LHCN-M2 (cell line): ENCODE data around the gene NT5DC3. TPM values are rescaled to one million over a fixed set of nuclear protein-coding genes. Genes with fewer than 3 reads are reported as not detected.

Experiments
- DNase-seq: peaks from one replicate; pipeline ENCODE4 v3.0.0-alpha.2; 2012; ENCODE audit warnings: low read depth
- total RNA-seq: library from RNA; depleted of rRNA; stranded (reverse); fragments of >200 nt; gene quantifications from 2 replicates; pipeline ENCODE4 v1.2.3, GENCODE V29; 2014; rRNA removed

Gene NT5DC3
- total RNA-seq, 1 experiment from 2014 or later, result 15.6 TPM

DNA sequence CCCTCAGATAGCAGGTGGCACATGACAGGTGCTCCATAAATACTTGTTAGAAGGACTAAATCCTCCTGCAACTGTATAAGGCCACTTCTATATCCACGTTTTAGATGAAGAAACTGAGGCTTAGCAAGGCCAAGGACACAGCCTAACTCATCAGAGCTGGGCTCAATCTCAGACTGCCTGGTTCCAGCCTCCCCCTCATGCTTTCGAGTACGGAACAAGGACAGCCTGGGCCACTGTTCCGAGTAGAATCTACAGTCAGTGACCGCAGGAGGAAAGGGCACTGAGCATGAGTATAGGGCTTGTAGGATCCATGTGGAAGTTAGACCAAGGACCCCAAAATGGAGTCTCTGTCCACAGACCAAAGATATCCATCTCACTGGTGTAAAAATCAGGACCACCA is 84.6 kb downstream of the NT5DC3 start:
- DNase-seq, result no peak

DNA sequence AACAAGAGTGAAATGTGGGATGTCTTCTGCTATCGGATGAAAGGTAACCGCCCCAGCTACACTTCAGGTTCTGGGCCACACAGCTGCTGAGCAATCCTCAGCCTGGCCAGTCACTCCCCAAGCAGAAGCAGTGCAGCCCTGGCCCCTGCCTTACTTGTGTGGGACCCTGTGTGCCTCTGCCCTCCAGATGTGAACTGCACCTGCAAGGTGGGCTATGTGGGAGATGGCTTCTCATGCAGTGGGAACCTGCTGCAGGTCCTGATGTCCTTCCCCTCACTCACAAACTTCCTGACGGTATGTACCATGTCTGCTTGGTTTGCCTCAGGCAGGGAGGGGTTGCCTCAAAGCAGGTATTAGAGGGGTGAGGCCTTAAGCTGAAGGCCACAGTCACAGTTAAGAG is 85.6 kb downstream of the NT5DC3 start:
- no peak for DNase-seq

DNA sequence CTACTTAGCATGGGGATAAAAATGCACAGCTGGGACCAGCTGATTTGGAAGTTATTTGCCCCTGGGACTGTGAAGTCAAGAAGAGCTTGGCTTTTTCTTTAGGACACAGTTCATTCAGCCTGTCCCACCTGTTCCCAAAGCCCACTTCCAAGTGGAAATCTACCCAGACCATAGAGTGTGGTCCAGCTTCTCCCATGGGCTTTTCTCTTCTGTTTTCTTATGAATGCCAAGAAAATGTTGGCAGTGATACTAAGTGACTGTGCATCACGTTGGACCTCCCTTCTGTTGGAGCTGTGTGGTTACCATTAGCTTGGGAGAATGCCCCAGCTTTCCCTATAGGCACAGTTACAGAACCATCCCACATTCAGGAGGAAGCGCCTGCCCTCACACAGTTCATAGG is 89.4 kb downstream of the NT5DC3 start:
- peak; percentile 43 for DNase-seq

- DNase-seq, result no peak
Measured at GRCh38 chr12:103751171-103751570, 89.9 kb downstream of the NT5DC3 start.

DNA sequence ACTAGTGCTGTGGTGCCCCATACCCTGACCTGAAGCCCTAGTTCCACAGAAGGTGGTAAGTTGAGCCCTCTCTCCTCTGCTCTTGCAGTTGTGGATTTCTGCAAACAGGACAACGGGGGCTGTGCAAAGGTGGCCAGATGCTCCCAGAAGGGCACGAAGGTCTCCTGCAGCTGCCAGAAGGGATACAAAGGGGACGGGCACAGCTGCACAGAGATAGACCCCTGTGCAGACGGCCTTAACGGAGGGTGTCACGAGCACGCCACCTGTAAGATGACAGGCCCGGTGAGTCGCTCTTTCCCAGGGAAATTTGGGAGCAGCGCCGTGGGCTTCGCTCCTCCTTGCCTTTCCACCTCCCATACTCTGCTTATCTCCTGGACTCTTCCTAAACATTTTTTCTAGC is 92.2 kb downstream of the NT5DC3 start:
- no peak for DNase-seq

DNA sequence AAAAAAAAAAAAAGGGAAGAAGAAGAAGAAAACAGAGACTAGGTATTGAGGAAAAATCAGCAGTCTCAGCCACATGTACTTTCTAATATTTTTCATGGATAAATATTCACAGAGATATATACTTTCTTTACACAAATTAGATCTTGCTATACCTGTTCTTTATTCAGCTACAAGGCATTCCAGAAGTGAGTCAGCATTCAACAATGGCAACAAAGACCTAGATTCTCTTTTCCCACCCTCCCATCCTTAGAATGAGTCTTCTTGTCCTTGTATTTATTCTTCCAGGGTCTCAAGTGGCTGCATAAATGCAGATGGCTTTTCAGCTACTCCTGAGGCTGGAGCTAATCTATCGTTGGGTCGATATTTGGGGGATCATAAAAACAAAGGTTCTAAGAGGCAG is 93.0 kb downstream of the NT5DC3 start:
- DNase-seq, result no peak

DNA sequence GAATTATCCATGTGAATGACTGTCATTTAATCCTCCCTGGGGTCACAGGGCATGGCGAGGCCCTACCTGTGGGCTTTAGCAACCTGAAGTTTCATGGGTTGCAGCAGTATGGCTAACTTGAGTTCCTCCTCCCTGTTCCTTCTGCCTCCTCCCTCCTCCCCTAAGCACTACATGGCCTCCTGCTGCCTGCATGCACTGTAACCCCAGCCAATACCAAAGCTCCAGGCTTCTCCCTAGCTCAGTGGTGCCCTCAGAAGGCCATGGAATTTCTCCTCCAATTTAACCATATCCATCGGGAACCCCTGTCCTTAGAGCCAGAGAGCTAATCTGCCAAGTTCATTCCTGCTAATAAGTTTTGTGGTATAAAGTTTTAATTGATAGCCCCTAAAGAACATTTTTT is 95.1 kb downstream of the NT5DC3 start:
- DNase-seq, result no peak

GRCh38 chr12:103743788-103744187 is 97.2 kb downstream of the NT5DC3 start:
- DNase-seq, result no peak

- no peak for DNase-seq
Measured at GRCh38 chr12:103742349-103742932, 98.6 kb downstream of the NT5DC3 start.

- no peak for DNase-seq
Measured at GRCh38 chr12:103737881-103738280, 103.2 kb downstream of the NT5DC3 start.

GRCh38 chr12:103736572-103736971 is 104.5 kb downstream of the NT5DC3 start:
- DNase-seq, result no peak

- DNase-seq, result no peak
Measured at GRCh38 chr12:103735291-103735690, 105.7 kb downstream of the NT5DC3 start.

GRCh38 chr12:103734863-103735262 is 106.2 kb downstream of the NT5DC3 start:
- no peak for DNase-seq

- no peak for DNase-seq
Measured at GRCh38 chr12:103731539-103731938, 109.5 kb downstream of the NT5DC3 start.

DNA sequence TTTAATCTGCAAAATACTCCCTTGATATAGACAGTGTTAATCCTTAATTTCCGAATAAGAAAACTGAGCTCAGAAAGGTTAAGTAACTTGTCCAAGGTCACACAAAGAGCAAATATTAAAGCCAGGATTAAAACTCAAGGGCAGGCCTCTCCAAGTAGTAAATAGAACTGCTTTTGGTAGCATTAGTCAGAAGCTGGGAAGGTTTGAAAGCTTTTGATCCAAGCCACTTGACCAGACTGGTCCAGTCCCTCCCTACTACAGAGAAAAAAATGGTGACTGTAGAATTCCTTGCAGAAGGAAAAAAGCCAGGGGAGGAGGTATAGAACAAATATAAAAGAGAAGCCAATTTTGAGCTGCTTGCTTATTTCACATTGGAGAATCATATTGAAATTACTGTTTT is 111.5 kb downstream of the NT5DC3 start:
- DNase-seq, result no peak

DNA sequence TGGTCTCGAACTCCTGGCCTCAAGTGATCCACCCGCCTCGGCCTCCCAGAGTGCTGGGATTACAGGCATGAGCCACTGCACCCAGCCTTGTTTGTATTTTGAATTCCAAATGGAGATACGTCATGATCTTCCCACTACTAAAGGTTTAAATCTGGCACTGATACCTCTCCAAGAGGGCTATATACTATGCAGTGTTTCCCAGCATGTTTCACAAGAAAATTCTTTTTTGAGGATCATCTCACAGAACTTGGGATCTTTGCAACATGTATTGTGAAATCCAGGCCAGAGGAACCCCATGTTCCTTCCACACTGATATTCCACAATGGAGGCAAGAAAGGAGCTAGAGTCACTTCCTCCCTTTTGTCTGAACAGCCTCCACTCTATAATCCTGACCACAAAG is 112.7 kb downstream of the NT5DC3 start:
- DNase-seq, result no peak

DNA sequence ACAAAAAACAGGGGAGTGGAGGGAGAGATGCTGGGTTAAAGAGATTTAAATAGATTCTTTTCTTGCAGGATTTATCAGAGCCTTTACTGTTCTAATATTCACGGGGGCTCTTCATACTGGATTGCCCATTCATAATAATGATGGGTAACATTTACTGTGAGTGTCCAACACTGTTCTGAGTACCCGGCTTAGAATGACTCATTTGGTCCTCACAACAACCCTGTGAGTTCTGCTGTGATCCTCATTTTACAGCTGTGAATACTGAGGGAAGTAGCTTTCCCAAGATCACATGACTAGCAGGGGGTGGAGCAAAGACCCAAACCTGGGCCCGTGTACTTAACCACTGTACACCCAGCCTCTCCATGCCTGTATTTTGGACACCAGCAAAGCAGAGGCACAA is 113.4 kb downstream of the NT5DC3 start:
- DNase-seq, result no peak

DNA sequence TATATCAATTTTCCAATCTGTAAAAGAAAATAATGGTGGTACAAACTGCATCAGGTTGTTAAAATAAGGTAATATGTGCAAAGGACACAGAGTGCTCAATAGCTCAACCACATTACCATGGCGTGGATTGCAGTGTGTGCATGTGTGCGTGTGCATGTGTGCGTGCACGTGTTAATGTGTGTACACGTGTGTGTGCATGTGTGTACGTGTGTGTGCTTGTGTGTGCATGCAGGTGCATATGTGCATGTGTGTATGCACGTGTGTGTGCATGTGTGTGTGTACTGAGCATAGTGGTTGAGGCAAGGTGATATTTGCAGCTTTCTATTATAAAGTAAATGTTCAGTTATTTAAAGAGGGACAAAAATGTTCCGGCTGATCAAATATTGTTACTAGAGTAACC is 115.6 kb downstream of the NT5DC3 start:
- DNase-seq, result no peak

Other genes starting within 250 kb of the NT5DC3 start
- 592 and 624 TPM in 2 replicates for gene HSP90B1, start 89.2 kb upstream of the NT5DC3 start, total RNA-seq
- 16.5 and 18.2 TPM in 2 replicates for gene TDG, start 124.6 kb upstream of the NT5DC3 start, total RNA-seq
- gene GLT8D2, start 209.0 kb upstream of the NT5DC3 start, total RNA-seq, result 42.0 and 47.1 TPM in 2 replicates
- 23.1 and 23.7 TPM in 2 replicates for gene HCFC2, start 223.3 kb upstream of the NT5DC3 start, total RNA-seq